AG04450 (cell line): Measurements from ENCODE around the gene BOK. TPM values are rescaled to one million over a fixed set of nuclear protein-coding genes. Genes with fewer than 3 reads are reported as not detected.

Source experiments
- CTCF ChIA-PET: fragments of 300-600, 350-600 bp; formaldehyde crosslinking; extraction: SDS; loops from one replicate; lab custom pipeline; 2022; ENCODE audit warnings: antibody characterized with exemption, inconsistent platforms; lab: Charles Lee
- POLR2A ChIA-PET: fragments of 350-600 bp; formaldehyde crosslinking; extraction: SDS; loops from one replicate; lab custom pipeline; 2021; ENCODE audit warnings: antibody characterized with exemption, inconsistent platforms; lab: Yijun Ruan, JAX
- DNase-seq: peaks from one replicate; pipeline ENCODE4 v3.0.0-alpha.2; 2011; ENCODE audit warnings: low read depth, low spot score
- H3K27ac ChIP-seq: one replicate; pipeline ENCODE4 v1.5.1; 2012; ENCODE audit warnings: low read depth, low read length, control low read depth
- H3K27me3 ChIP-seq: one replicate; pipeline ENCODE4 v1.6.0; 2012; ENCODE audit warnings: low read length; ENCODE audit not compliant: control insufficient read depth, insufficient read depth
- H3K4me3 ChIP-seq: 2 replicates; pipeline ENCODE4 v1.5.1; 2011; ENCODE audit warnings: mild to moderate bottlenecking, low read depth, low read length, control low read depth
- H3K9me3 ChIP-seq: 2 replicates; pipeline ENCODE4 v1.5.1; 2012; ENCODE audit warnings: low read length; ENCODE audit not compliant: control insufficient read depth, insufficient read depth
- CTCF ChIP-seq: IDR thresholded peaks from 2 replicates; pipeline ENCODE4 v1.5.1; 2011; ENCODE audit warnings: low read depth, low read length, control low read depth, inconsistent platforms
- polyA plus RNA-seq: library from polyadenylated mRNA; depleted of rRNA; stranded (reverse); fragments of >200 nt; gene quantifications from 2 replicates; pipeline ENCODE4 v1.2.3, GENCODE V29; 2011

BOK gene
- polyA plus RNA-seq, 1 experiment = 18.6 TPM

GRCh38 chr2:241553981-241554380, 4.6 kb upstream of the BOK start:
- Histone ChIP-seq H3K9me3 (peaks cover 15% of the 10 kb centered on the region), H3K27me3 (no peaks in the 10 kb centered on the region), H3K27ac (no peak overlapping the region), H3K4me3 (no peak overlapping the region)
- POLR2A ChIA-PET = no interaction called here
- DNase-seq = no peak
- CTCF ChIA-PET = no interaction called here
- TF ChIP-seq CTCF = no peak

DNA sequence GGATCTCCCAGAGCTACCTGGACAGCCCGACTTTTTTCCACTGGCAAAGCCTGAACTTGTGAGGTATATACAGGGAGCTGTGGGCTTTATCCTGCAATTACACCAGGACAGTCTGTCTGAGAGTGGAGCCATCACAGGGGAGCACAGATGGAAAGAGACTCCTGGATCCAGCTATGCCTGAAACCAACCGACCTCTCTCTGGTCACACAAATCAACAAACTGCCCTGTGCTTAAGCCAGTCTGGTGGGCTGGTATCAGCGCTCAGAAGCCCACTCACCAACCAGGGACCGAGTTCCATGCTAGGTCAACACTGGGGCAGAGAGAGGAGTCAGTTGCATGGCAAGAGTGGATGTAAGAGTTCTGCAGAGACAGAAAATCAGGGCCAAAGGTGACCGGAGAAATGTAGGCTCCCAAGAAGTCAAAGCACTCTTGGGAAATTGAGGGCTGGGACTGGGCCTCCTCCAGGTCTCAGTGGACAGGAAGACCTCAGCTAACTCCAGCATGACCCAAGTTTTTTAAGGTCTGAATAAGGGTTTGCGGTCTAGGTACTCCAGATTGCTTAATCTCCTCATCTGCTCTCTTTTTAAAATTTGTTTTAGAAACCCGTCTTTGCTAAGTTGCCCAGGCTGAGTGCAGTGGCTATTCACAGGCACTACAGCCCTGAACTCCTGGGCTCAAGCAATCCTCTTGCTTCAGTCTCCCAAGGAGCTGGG, 3.8 kb upstream of the BOK start:
- H3K27me3 ChIP-seq = no peaks in the 10 kb centered on the region
- H3K9me3 ChIP-seq = peaks cover 15% of the 10 kb centered on the region
- POLR2A ChIA-PET = interaction anchor here (0.7 kb wide), 1 partner anchor 58 kb away, joined by 3 read pairs; no protein-coding TSS in a partner anchor
- TF ChIP-seq CTCF = no peak
- no peak overlapping the region for H3K4me3 ChIP-seq
- CTCF ChIA-PET = no interaction called here
- peak overlapping the region; percentile 2 for H3K27ac ChIP-seq
- no peak for DNase-seq

GRCh38 chr2:241555711-241556110, 2.8 kb upstream of the BOK start:
- Histone ChIP-seq H3K27me3 (no peaks in the 10 kb centered on the region), H3K27ac (no peak overlapping the region), H3K4me3 (no peak overlapping the region), H3K9me3 (peaks cover 15% of the 10 kb centered on the region)
- TF ChIP-seq CTCF = no peak
- POLR2A ChIA-PET = interaction anchor here (0.7 kb wide), 1 partner anchor 57 kb away, joined by 3 read pairs; no protein-coding TSS in a partner anchor
- no peak for DNase-seq
- CTCF ChIA-PET = no interaction called here

DNA sequence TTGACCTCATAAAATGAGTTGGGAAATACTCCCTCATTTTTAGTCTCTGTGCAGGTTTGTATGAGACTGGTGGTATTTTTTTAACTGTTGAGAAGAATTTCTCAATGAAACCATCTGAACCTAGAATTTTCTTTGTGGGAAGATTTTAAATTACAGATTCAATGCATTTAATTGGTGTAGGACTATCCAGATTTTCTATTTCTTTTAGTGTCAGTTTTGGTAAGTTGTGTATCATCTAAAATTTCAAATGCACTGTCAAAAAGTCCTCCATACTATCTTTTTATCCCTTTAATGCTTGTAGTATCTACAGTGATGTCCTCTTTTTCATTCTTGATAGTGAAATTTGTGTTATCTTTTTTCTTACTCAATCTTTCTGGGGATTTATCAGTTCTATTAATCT, 1.8 kb upstream of the BOK start:
- no peak for DNase-seq
- H3K9me3 ChIP-seq = peaks cover 15% of the 10 kb centered on the region
- POLR2A ChIA-PET = interaction anchor here (0.7 kb wide), 1 partner anchor 234 kb away, joined by 5 read pairs; no protein-coding TSS in a partner anchor
- H3K27me3 ChIP-seq = no peaks in the 10 kb centered on the region
- H3K27ac ChIP-seq = no peak overlapping the region
- CTCF ChIA-PET = interaction anchor here (0.7 kb wide), 1 partner anchor 103 kb away, joined by 3 read pairs; no protein-coding TSS in a partner anchor
- no peak overlapping the region for H3K4me3 ChIP-seq
- no peak for TF ChIP-seq CTCF

DNA sequence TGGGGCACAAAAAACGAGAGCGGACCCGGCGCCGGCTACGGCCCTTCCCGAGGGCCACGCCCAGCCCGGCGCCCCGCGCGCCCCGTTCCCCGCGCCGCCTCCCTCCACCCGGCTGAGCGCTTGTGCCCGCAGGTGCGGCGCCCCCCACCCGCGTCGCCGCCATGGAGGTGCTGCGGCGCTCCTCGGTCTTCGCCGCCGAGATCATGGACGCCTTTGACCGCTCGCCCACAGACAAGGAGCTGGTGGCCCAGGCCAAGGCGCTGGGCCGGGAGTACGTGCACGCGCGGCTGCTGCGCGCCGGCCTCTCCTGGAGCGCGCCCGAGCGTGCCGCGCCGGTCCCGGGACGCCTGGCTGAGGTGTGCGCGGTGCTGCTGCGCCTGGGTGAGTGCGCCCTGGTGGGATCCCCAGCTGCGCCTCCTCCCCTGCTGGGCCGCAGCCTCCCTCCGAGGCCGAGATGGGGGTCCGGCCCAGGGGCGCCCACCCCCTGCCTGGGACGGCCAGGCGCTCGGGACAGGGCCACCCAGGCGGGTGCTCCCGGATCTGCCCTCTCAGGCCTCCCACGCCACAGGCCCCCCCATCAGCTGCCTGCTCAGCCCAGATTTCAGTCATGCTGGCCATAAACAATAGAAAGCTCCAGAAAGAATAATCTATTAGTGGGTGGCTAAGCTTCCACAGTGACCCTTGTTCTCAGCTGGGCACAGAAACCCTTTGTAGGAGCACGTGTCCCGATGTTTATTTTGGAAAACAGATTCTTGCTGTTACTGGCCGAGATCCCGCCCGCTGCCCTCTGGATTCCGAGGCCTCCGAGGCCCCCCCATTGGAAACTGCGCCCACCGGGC, 997 bp downstream of the BOK start:
- TF ChIP-seq CTCF = no peak
- H3K27ac ChIP-seq = no peak overlapping the region
- H3K27me3 ChIP-seq = no peaks in the 10 kb centered on the region
- POLR2A ChIA-PET = interaction anchor here (0.6 to 1.1 kb wide), 3 partner anchors 9 to 233 kb away, joined by 3 to 17 read pairs (median 5); no protein-coding TSS in a partner anchor
- H3K9me3 ChIP-seq = peaks cover 12% of the 10 kb centered on the region
- no peak for DNase-seq
- peak overlapping the region; percentile 68 for H3K4me3 ChIP-seq
- CTCF ChIA-PET = no interaction called here
